ENCODE results near the gene TTC16.

The TTC16 gene

DNA sequence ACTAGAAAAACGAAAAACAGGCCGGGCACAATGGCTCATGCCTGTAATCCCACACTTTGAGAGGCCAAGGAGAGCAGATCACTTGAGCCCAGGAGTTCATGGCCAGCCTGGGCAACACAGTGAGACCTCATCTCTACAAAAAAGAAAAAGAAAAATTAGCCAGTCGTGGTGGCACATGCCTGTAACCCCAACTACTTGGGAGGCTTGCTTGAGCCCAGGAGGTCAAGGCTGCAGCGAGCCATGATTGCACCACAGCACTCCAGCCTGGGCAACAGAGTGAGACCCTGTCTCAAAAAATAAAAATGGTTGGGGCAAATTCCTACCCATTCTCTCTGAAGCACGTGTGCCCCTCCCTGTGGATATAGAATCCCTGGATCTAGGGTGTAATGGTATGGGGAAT lies 17.5 kb upstream of the TTC16 start:
- DNase-seq: no peak

DNA sequence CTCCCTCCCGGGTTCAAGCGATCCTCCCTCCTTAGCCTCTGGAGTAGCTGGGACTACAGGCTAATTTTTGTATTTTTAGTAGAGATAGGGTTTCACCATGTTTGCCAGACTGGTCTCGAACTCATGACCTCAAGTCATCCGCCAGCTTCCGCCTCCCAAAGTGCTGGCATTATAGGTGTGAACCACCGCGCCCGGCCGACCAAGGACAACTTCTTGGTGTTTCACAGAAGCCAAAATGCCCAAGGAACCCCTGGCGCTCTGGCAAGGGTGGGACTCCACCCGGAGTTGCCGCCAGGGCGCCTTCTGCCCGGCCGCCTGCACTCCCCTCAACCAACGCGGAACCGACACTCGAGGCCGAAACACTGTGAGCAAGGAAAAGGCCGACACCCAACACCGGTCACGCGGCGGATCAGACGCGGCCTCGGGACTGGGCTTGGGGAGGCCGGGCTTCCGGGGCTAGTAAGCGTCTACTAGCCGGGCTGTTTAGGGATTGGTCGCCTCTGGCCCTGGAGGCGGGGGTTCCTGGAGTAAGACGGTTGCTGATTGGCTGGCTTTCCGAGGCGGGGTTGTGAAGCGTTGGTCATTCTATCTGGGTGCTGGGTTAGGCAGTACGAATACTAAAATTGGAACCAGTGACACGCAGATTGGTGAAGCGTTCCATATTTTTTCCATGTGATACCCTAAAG lies 16.8 kb upstream of the TTC16 start:
- DNase-seq: peak; percentile 93

DNA sequence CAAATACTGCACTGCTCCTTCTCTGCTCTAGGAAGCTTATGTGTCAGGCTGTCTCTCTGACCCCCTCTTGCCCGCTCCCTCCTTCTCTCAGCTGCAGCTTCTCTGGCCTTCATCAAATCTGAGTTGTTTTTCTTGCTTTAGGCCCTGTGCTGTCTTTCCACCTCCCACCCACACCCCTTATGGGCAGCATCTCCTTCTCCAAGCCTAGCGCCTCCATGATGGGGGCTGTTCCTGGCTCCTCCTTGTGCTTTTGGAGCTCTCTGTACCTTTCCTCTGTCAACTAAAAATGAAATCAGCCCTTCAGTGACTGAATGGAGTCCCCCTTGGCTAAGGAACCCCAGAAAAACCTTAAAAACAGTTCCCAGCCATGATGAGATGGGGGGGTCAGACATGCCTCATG lies 15.7 kb upstream of the TTC16 start:
- no peak for DNase-seq

DNA sequence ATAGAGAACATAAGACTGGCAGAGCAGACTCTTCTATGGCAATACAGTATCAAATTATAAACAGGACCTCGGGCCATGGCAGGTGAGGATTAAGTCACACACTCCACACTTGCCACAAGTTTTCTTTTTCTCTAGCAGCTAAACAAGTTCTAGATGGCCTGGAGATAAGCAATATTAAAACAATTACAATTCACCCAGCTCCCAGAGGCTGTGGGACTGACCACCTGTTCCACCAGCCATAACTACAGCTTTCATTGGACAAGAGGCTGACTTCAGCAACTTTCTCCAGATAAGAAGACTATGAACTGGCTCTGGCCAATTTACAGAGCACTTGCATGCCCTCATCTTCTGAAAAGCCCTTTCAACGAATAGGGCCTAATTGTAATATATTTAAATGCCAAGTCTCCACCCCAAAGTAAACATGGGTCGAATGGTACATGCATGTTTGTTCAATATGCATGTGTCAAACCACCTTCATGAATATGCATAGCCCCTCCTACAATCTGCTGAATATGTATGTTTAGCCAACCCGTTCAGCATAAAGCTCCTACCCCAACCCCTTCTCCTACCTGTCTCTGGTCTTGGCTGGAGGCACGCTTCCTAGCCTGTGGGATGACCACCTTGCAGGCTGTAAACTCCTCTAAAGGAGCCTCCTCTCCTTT lies 15.2 kb upstream of the TTC16 start:
- no peak for DNase-seq

DNA sequence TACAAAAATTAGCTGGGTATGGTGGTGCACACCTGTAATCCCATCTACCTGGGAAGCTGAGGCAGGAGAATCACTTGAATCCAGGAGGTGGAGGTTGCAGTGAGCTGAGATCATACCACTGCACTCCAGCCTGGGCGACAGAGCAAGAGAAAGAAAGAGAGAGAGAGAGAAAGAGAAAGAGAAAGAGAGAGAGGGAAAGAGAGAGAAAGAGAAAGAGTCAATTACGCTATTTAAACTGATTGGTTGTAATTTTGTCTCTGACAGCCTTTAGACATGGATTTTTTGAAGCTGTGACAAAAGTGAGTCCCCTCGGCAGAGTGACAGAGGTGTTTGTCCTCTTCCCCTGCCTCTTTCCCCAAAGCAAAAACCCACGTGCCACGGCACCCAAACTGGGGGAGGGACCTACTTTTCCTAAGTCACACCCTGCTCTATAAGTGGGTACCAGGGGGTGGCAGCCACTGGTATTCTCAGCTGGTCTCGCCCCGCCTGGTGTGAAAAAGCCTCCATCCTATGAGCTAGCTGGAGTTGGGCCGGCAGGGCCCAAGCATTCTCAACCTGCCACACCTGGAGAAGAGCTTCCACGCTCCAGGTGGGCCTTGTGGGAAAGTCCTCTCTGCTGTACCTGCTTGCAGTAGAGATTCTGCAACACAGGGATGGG lies 12.5 kb upstream of the TTC16 start:
- no peak for DNase-seq

DNA sequence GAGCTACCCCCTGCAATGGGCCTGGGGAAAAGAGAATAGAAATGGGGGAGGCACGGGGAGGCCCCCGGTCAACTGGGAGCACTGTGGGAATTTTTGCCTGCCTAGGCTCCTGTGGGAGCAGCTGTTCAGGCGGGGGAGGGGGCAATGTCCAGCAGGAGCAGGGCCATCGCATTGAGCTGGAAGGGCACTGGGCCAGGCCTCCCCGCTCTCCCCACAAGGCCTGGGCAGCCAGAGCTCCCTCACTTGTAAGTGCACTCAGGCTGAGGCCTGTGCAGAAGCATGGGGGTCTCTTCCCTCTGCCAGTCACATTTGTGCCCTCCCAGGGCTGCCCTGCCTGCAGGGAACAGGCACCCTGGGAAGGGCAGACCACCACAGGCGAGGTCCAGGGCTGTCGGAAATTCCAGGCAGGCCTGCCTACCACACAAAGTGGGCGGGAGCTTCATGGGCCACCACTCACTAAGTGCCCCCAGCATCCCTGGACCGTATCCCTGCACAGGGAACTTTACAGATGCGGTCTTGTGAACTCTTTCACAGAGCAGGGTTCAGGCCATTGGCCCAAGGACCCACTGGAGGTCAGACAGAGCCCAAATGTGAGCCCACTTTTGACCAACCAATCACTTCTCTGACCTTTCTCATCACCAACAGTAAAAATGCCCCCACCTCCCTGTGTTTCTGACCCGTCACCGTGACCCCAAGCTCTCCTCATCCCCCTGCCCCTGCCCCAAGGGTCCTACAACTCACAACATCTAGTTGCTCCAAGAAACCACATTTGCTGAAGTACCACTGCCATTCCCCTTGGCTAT lies 10.1 kb upstream of the TTC16 start:
- no peak for DNase-seq

DNA sequence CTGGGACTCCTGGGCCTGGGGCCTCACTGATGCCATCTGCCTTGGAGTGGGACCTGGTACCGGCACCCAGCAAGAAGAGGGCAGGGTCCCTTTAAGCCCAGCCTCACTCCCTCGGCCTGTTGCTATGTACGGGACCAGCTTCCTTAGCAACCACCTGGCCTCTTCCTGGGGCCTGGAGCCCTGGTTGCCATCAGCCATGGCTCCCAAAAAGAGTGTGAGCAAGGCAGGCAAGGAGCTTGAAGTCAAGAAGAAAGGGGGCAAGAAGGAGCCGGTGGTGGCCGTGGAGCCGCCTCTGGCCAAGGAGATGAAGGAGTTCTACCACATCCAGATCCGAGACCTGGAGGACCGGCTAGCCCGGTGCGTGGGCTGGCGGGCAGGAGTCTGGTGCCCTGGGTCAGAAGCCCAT lies 9.0 kb upstream of the TTC16 start, which contains the start of gene CFAP157:
CFAP157 (plus strand) TSS at position 153 of the 406 bp plus-strand sequence; CDS start at position 197, 44 bp downstream.
- DNase-seq: no peak

DNA sequence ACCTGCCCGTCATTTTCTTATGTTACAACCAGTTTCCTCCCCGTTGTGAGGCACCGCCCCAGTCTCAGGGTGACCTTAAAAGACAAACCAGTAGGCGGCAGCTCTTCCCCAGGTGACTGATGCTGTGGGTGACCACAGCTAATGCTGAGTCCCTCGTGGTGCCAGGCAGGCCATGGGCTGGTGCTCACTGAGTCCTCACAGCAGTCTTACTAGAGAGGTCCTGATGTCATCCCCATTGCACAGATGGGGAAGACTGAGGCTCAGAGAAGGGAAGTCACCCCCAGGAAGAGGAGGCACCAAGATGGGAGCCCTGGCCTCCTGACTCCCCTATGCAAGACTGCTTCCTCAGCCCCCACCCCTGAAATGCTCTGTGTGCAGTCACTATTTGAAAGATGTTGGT lies 8.1 kb upstream of the TTC16 start:
- DNase-seq: peak; percentile 45

DNA sequence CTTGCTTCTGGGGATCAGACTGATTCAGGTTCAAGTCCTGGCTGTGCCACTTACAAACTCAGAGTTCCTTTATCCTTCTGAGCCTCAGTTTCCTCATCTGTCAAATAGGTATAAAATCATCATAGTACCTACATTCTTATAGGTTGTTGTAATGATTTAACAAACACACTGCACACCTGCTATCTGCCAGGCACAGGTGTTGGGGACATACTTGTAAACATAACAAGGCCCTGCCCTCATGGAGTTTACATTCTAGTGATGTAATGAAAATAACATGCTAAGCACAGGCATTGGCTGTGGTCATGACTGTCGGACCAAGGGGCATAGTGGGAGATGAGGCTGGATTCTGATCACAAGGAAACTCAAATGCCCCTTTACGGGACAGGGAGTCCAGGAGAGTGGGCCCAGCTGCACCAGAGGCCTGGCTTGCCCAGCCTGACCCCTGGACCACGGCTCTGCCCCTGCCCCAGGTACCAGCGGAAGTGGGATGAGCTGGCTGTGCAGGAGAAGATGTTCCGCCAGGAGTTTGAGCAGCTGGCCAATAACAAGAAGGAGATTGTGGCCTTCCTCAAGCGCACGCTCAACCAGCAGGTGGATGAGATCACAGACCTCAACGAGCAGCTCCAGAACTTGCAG lies 6.8 kb upstream of the TTC16 start:
- no peak for DNase-seq

DNA sequence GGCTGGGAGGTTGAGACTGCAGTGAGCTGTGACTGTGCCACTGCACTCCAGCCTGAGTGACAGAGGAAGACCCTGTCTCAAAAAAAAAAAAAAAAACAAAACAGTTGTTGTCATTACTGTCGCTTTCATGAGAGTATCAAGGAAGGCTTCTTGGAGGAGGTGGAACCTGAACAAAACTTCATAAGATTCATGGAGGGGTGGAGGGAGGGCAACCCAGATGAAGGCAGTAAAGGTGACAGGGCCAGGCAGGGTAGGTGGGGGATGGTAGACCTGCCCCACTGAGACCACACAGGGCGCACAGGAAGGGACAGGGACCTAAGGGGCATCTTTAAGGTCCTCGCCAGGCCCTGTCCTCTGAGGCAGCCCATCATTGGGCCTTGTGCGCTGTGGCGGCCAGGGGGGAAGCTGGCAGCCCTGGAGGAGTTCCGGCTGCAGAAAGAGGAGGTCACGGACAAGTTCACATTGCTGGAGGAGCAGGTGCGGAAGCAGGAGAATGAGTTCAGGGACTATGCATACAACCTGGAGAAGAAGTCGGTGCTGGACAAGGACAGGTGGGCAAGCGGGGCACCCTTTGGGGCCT lies 5.6 kb upstream of the TTC16 start:
- DNase-seq: no peak

DNA sequence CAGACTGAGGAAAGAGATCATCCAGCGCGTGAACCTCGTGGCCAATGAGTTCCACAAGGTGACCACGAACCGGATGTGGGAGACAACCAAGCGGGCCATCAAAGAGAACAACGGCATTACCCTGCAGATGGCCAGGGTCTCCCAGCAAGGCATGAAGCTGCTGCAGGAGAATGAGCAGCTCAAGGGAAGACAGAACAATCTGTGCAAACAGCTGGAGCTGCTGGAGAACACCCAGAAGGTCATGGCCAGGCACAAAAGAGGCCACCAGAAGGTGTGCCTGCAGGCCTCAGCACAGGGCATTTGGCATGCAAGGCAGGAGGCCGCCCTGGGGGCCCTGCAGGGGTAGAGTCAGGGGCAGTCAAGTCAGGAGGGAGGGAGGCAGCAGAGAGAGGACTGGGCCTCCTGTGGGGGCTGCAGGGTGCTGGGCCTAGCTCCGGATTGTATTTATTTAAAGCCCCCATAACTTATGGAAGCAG lies 4.6 kb upstream of the TTC16 start:
- peak; percentile 36 for DNase-seq

DNA sequence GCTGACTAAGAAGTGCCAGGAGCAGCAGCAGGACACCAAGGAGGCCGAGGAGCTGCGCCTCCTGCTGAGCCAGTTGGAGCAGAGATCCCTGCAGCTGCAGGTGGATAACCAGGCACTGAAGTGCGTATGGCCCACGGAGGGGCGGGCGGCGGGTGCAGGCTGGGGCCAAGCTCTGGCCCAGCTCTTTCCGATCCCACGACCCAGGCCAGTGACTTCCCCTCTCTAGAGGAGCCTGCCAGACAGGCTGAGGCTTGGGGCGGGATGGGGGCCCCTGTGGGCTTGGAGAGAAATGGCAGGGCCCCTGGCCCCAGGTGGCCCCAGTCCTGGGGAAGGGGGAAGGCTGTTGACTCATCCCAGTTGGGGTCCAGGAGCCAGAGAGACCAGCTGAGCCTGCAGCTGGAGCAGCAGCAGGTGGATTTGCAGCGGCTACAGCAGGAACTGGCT lies 4.0 kb upstream of the TTC16 start:
- no peak for DNase-seq

DNA sequence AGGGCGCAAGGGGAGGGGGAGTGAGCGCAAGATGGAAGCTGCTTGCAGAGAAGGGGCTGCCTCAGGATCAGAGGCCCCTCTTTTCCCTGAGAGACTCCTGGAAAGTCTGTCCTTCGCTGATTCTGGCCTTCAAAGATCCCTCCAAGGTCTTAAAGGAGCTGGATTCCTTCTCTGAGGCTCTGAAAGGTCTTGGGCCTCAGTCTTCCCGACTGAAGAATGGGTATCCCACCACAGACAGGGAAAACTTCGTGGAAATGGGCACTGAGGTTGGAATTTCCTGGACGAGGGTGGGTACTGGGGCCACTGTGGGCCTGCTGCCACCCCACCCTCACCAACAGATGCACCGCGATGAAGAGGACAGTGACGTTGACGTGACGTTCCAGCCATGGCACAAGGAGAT lies 3.5 kb upstream of the TTC16 start:
- DNase-seq: no peak

DNA sequence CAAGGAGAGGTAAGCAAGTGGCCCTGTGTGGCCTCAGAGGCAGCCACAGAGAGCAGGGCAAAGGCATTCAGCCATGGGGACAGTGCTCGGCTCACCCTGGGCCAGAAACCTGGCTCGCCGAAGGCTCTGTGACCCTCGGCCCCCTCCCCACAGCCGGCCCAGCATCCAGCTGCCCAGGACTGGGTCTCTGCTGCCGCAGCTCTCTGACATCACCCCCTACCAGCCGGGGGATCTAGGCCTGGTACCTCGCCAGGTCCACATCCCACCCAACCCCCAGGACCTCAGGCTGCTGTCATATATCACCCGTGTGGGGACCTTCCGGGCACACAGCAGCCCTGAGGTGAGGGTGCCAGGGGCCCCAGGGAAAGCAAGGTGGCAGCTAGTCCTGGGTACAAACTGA lies 3.0 kb upstream of the TTC16 start:
- no peak for DNase-seq

DNA sequence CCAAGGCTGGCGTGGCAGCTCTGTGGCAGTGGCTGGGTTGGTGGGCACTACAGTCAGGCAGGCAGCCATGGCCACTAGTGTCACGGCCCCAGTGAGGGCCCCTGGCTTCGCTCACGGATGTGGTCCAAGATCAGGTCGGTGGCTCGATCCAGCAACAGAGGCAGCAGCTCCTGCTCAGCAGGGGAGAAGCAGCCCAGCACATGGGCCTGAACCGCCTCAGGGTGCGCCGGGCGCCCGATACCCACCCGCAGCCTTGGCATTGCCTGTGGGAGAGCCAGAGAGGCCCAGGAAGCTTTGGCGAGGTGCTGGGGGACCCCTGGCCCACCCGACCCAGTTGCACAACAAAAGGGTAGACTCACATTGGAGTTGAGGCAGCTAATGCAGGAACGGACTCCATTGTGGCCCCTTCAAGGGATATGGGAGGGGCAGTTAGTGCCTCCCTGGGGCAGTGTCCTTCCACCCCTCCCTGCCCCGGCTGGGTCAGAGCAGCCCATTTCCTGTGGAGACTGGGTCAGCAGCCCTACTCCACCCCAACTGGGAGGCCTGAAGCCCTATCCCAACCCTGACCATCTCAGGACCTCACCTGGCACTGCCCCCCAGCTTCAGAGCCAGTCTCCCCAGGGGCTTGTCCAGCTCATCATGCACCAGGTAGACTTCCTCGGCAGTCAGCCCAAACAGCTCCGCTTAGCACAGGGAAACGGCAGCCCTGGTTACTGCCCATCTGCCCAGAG lies 1.7 kb upstream of the TTC16 start:
- no peak for DNase-seq

DNA sequence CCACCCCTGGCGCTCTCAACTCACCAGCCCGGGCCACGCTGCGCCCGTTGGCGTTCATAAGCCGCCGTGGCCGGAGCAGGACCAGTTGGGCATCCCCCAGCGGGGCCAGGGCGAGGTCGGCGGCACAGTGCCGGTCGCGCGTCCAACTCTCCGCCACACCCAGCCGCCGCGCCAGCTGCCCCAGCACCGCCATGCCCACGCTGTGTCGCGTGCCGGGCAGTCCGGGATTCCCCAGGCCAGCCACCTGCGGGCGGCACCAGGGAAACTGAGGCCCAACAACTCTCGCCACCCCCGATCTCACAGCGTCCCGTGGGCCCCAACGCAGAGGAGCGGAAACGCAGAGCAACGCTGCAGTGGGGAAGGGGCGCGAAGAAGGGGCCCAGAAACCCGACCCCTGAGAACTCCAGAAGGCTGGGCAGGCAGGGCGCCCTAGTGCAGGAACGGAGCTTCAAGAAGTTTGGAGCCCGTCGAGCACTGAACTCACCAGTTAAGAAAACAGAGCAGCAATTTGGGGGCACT lies 869 bp upstream of the TTC16 start:
- peak; percentile 15 for DNase-seq

DNA sequence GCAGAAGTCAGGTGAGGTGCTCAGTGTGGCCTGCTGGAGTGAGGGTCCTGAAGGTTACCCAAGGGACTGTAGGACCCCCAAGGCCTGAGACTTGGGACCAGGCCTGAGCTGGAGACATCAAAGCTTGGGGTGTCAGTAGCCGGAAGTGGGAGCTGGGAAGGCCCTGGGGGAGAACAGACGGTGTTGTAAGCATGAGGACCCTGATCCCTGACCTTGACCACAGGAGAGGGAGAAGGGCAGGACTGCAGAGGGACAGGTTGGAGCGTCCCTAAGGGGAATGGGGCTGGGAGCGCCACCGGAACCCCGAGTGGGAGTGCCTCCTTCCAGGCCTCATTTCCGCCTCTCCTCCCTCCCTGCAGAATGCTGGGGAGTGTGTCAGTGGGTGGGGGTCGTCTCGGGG lies 533 bp downstream of the TTC16 start:
- no peak for DNase-seq

DNA sequence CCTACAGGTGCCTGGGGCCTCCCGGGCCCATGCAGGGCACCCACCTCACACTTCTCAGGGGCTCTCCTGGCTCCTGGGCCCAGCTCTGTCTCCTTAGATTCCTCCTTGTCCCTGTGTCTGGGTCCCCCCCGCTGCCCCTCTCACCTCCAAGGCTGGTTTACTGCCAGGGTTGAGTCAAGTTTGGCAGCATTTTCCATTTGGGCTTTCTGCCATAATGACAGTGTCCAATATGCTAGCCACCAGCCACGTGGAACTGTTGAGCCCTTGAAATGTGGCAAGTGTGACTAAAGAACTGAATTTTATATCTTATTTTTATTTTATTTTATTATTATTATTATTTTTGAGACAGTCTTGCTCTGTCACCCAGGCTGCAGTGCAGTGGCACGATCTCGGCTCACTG lies 1.9 kb downstream of the TTC16 start:
- no peak for DNase-seq

DNA sequence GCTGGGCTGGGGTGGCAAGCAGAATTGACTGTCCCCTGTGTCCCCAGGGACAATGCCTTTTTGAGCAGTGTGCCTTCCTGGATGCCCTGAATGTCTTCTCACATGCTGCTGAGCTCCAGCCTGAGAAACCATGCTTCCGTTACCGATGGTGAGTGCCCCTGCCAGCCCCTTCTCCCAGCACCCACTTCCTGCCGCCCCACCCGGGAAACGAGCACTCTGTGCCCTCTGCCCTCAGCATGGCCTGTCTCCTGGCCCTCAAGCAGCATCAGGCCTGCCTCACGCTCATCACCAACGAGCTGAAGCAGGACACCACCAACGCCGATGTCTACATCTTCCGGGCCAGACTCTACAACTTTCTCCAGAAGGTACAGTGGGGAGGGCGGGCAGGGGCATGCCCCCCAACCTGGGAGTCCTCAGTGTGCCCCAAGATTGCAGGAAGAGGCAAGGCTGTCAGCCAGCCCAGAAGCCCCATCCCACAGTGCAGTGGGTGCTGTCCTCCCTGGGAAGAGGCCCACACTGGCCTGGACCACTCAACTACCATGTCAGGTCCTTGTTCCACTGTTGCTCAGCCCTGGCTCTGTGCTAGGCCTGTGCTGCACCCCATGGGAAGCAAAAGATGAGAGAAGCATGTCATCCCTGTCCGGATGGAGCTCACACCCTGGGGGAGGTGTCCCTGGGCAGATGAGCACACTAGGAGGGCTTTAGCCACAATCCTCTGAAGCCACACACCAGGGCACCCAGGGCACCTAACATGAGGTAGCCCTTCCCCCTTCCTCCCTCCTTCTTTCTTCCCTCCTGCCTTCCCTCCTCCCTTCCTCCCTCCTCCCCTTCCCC lies 4.4 kb downstream of the TTC16 start:
- DNase-seq: no peak

DNA sequence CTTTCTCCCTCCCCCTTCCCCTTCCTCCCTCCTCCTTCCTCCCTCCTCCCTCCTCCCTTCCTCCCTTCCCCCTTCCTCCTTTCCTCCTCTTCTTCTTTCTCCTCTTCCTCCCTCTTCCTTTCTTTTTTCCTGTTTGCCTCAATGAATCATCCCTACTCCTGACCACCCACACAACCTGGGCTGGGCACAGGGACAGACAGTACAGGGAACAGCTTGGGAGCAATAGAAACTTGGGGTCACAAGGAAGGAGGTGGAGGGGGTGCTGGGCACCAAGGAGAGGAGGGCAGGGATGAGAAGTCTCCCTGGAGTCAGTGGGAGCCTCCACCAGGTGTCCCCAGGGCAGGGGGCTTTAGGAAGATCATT lies 5.0 kb downstream of the TTC16 start:
- no peak for DNase-seq
